Ishikawa (cell line): ENCODE measurements around the gene ATP1A4.

Source experiments
- CEBPB ChIP-seq: IDR thresholded peaks from 2 replicates; pipeline ENCODE4 v1.6.1; 2012
- CREB1 ChIP-seq: IDR thresholded peaks from 2 replicates; pipeline ENCODE4 v1.6.1; 2012; ENCODE audit warnings: low read depth
- EGR1 ChIP-seq: IDR thresholded peaks from 2 replicates; pipeline ENCODE4 v1.6.1; 2012
- EP300 ChIP-seq: IDR thresholded peaks from 2 replicates; pipeline ENCODE4 v1.6.1; 2012; ENCODE audit warnings: borderline replicate concordance
- FOXM1 ChIP-seq: IDR thresholded peaks from 2 replicates; pipeline ENCODE4 v1.6.1; 2012; ENCODE audit warnings: low read depth, borderline replicate concordance
- MAX ChIP-seq: IDR thresholded peaks from 2 replicates; pipeline ENCODE4 v1.6.1; 2012
- NFIC ChIP-seq: IDR thresholded peaks from 2 replicates; pipeline ENCODE4 v1.6.1; 2012
- RAD21 ChIP-seq: IDR thresholded peaks from 2 replicates; pipeline ENCODE4 v1.6.1; 2012; ENCODE audit warnings: low read depth
- REST ChIP-seq: IDR thresholded peaks from 2 replicates; pipeline ENCODE4 v1.6.1; 2012; ENCODE audit warnings: low read depth, mild to moderate bottlenecking
- TAF1 ChIP-seq: IDR thresholded peaks from 2 replicates; pipeline ENCODE4 v1.6.1; 2012; ENCODE audit warnings: low read depth, mild to moderate bottlenecking
- TCF12 ChIP-seq: IDR thresholded peaks from 2 replicates; pipeline ENCODE4 v1.6.1; 2012; ENCODE audit warnings: low read depth
- TEAD4 ChIP-seq: IDR thresholded peaks from 2 replicates; pipeline ENCODE4 v1.6.1; 2012
- USF1 ChIP-seq: IDR thresholded peaks from 2 replicates; pipeline ENCODE4 v1.6.1; 2012
- YY1 ChIP-seq: IDR thresholded peaks from 2 replicates; pipeline ENCODE4 v1.6.1; 2012; ENCODE audit warnings: low read depth
- ZBTB7A ChIP-seq: IDR thresholded peaks from 2 replicates; pipeline ENCODE4 v1.6.1; 2012; ENCODE audit warnings: low read depth

Gene ATP1A4

GRCh38 chr1:160128636-160129035 lies 22.8 kb upstream of the ATP1A4 start:
- no peak for TF ChIP-seq TCF12
- TF ChIP-seq FOXM1, result no peak
- no peak for TF ChIP-seq TAF1
- no peak for TF ChIP-seq TEAD4
- no peak for TF ChIP-seq CEBPB
- TF ChIP-seq REST, result no peak
- TF ChIP-seq EGR1, result no peak

GRCh38 chr1:160129046-160129445 lies 22.4 kb upstream of the ATP1A4 start:
- TF ChIP-seq TEAD4, result no peak
- TF ChIP-seq CEBPB, result no peak
- no peak for TF ChIP-seq RAD21
- no peak for TF ChIP-seq REST
- no peak for TF ChIP-seq EGR1
- TF ChIP-seq USF1, result no peak
- no peak for TF ChIP-seq CREB1

GRCh38 chr1:160129558-160129957 lies 21.8 kb upstream of the ATP1A4 start:
- TF ChIP-seq EGR1 (no peak), USF1 (no peak), TEAD4 (no peak), REST (no peak), RAD21 (no peak), ZBTB7A (no peak), TCF12 (no peak), CEBPB (no peak), TAF1 (no peak), CREB1 (no peak), YY1 (no peak), FOXM1 (no peak), NFIC (no peak), EP300 (no peak), MAX (no peak)

GRCh38 chr1:160129966-160130365 lies 21.4 kb upstream of the ATP1A4 start:
- TF ChIP-seq MAX (no peak), CEBPB (no peak), CREB1 (no peak), TCF12 (no peak), REST (no peak), NFIC (no peak), TEAD4 (no peak), FOXM1 (no peak), EP300 (no peak), YY1 (no peak), RAD21 (no peak), TAF1 (no peak), ZBTB7A (no peak)
